Embryonic facial prominence (tissue), 1 donor: Measurements from ENCODE around the gene FOXK2.

Source experiments
- DNase-seq: peaks from one replicate; pipeline ENCODE4 v3.0.0-alpha.2; 2016; ENCODE audit errors: extremely low spot score

Gene FOXK2

GRCh38 chr17:82518826-82519810 lies at the start of gene FOXK2:
FOXK2 (plus strand) TSS chr17:82519732; CDS start chr17:82519889, 157 bp downstream.
- peak; percentile 91 for DNase-seq

- DNase-seq, result no peak
Measured at GRCh38 chr17:82470065-82470464, 49.5 kb upstream of the FOXK2 start.

- no peak for DNase-seq
Measured at GRCh38 chr17:82474223-82475010, 45.1 kb upstream of the FOXK2 start.

- no peak for DNase-seq
Measured at GRCh38 chr17:82475458-82475857, 44.1 kb upstream of the FOXK2 start.

GRCh38 chr17:82477934-82478333 lies 41.6 kb upstream of the FOXK2 start:
- DNase-seq, result no peak

- no peak for DNase-seq
Measured at GRCh38 chr17:82479602-82480001, 39.9 kb upstream of the FOXK2 start.

GRCh38 chr17:82480318-82480717 lies 39.2 kb upstream of the FOXK2 start:
- no peak for DNase-seq

- no peak for DNase-seq
Measured at GRCh38 chr17:82483204-82483660, 36.3 kb upstream of the FOXK2 start.

- DNase-seq, result no peak
Measured at GRCh38 chr17:82483836-82484235, 35.7 kb upstream of the FOXK2 start.

GRCh38 chr17:82486231-82487094 lies 33.1 kb upstream of the FOXK2 start:
- DNase-seq, result no peak

- no peak for DNase-seq
Measured at GRCh38 chr17:82487910-82488309, 31.6 kb upstream of the FOXK2 start.

GRCh38 chr17:82489117-82489516 lies 30.4 kb upstream of the FOXK2 start:
- no peak for DNase-seq

GRCh38 chr17:82489851-82490511 lies 29.6 kb upstream of the FOXK2 start:
- no peak for DNase-seq

GRCh38 chr17:82490512-82491195 lies 28.9 kb upstream of the FOXK2 start:
- DNase-seq, result no peak

- no peak for DNase-seq
Measured at GRCh38 chr17:82491196-82491530, 28.4 kb upstream of the FOXK2 start.

GRCh38 chr17:82491533-82491932 lies 28.0 kb upstream of the FOXK2 start:
- no peak for DNase-seq

- DNase-seq, result no peak
Measured at GRCh38 chr17:82492643-82493225, 26.8 kb upstream of the FOXK2 start.

GRCh38 chr17:82493226-82493781 lies 26.2 kb upstream of the FOXK2 start:
- DNase-seq, result no peak

- peak; percentile 57 for DNase-seq
Measured at GRCh38 chr17:82494236-82495055, 25.1 kb upstream of the FOXK2 start.
